Fibroblast of pulmonary artery (primary cell): ENCODE measurements around the gene REPS2.

Experiments
- DNase-seq: peaks from one replicate; pipeline ENCODE4 v3.0.0-alpha.2; 2010; ENCODE audit warnings: low read depth
- H3K4me3 ChIP-seq: replicated peaks from 2 replicates; pipeline ENCODE4 v1.5.1; 2011; ENCODE audit warnings: low read depth, mild to moderate bottlenecking, control low read depth, low read length, moderate library complexity
- CTCF ChIP-seq: IDR thresholded peaks from 2 replicates; pipeline ENCODE4 v1.5.1; 2011; ENCODE audit warnings: mild to moderate bottlenecking, control low read depth, low read length, inconsistent platforms; ENCODE audit errors: missing control alignments

The REPS2 gene

GRCh38 chrX:17164079-17164478 is 217.6 kb downstream of the REPS2 start:
- no peak for TF ChIP-seq CTCF
- no peak overlapping the region for H3K4me3 ChIP-seq
- no peak for DNase-seq

- no peak for DNase-seq
- no peak overlapping the region for H3K4me3 ChIP-seq
- TF ChIP-seq CTCF: no peak
Measured at GRCh38 chrX:17164941-17165340, 218.5 kb downstream of the REPS2 start.

- H3K4me3 ChIP-seq: no peak overlapping the region
- DNase-seq: no peak
- TF ChIP-seq CTCF: no peak
Measured at GRCh38 chrX:17167915-17168314, 221.5 kb downstream of the REPS2 start.

GRCh38 chrX:17170973-17171372 is 224.5 kb downstream of the REPS2 start:
- no peak for DNase-seq
- no peak overlapping the region for H3K4me3 ChIP-seq
- TF ChIP-seq CTCF: no peak

GRCh38 chrX:17174671-17175070 is 228.2 kb downstream of the REPS2 start:
- DNase-seq: no peak
- no peak for TF ChIP-seq CTCF
- no peak overlapping the region for H3K4me3 ChIP-seq

GRCh38 chrX:17182317-17182716 is 235.9 kb downstream of the REPS2 start:
- DNase-seq: no peak
- TF ChIP-seq CTCF: no peak
- H3K4me3 ChIP-seq: no peak overlapping the region

GRCh38 chrX:17183566-17183965 is 237.1 kb downstream of the REPS2 start:
- DNase-seq: no peak
- no peak overlapping the region for H3K4me3 ChIP-seq
- TF ChIP-seq CTCF: no peak
